Cardiac muscle cell (in vitro differentiated cells and primary cell): ENCODE data around the gene CFAP46. TPM values are rescaled to one million over a fixed set of nuclear protein-coding genes. Genes with fewer than 3 reads are reported as not detected.
"Not testable (repeated sequence)": the region's sequence is repeated elsewhere in the genome, so short reads cannot be mapped to it uniquely, and the experiment has no call there.

ENCODE experiments used
- DNase-seq, 2 donors: peaks; one replicate each; pipeline versions ENCODE4 v3.0.0 to v3.0.0-alpha.2; 2010 to 2017; ENCODE audit warnings: low read depth in 1 of 2, low spot score in 1 of 2
- H3K27ac ChIP-seq: fragments of 200-600 bp; sonication (generic); 2 replicates; pipeline ENCODE4 v1.5.1; 2016
- H3K27me3 ChIP-seq: fragments of 200-600 bp; sonication (generic); 2 replicates; pipeline ENCODE4 v1.6.0; 2016; ENCODE audit warnings: control low read depth
- H3K36me3 ChIP-seq: fragments of 200-600 bp; sonication (generic); 2 replicates; pipeline ENCODE4 v1.5.1; 2016; ENCODE audit warnings: control low read depth
- H3K4me1 ChIP-seq: fragments of 200-600 bp; sonication (generic); 2 replicates; pipeline ENCODE4 v1.8.1; 2017; ENCODE audit warnings: low read depth, mild to moderate bottlenecking, mixed run types
- H3K4me3 ChIP-seq: fragments of 200-600 bp; sonication (generic); 2 replicates; pipeline ENCODE4 v1.5.1; 2016; ENCODE audit warnings: mild to moderate bottlenecking
- H3K9me3 ChIP-seq: fragments of 200-600 bp; sonication (generic); 2 replicates; pipeline ENCODE4 v1.5.1; 2017; ENCODE audit warnings: low read depth, mild to moderate bottlenecking, control low read depth
- CTCF ChIP-seq: IDR thresholded peaks from 2 replicates; pipeline ENCODE4 v1.5.1; 2012; ENCODE audit warnings: low read depth, mild to moderate bottlenecking, low read length
- polyA plus RNA-seq: library from polyadenylated mRNA; unstranded; fragments of >200 nt; fragmentation: Nextera tagmentation; extraction: Ambion mirVana; gene quantifications from 2 replicates; pipeline ENCODE4 v1.2.1, GENCODE V29; 2016
- total RNA-seq: library from RNA; depleted of rRNA; stranded (reverse); fragments of >200 nt; gene quantifications from 2 replicates; pipeline ENCODE4 v1.2.3, GENCODE V29; 2016

The CFAP46 gene
- total and polyA plus RNA-seq, 2 experiments from 2014 or later, result 2.8 to 4.5 TPM

- H3K4me1 ChIP-seq, result no peaks in the 10 kb centered on the region
- no peaks in the 10 kb centered on the region for H3K36me3 ChIP-seq
- no peak overlapping the region for H3K4me3 ChIP-seq
- H3K9me3 ChIP-seq, result no peaks in the 10 kb centered on the region
- peaks cover 4% of the 10 kb centered on the region for H3K27me3 ChIP-seq
- no peak overlapping the region for H3K27ac ChIP-seq
- DNase-seq, result peak; percentile 20 to 59
- peak; percentile 42 for TF ChIP-seq CTCF
Measured at GRCh38 chr10:132938472-132939339, 3.7 kb downstream of the CFAP46 start.

GRCh38 chr10:132937861-132938260, 4.5 kb downstream of the CFAP46 start:
- Histone ChIP-seq H3K4me3 (no peak overlapping the region), H3K4me1 (no peaks in the 10 kb centered on the region), H3K27ac (no peak overlapping the region), H3K27me3 (peaks cover under 1% of the 10 kb centered on the region), H3K36me3 (no peaks in the 10 kb centered on the region), H3K9me3 (no peaks in the 10 kb centered on the region)
- no peak for DNase-seq
- no peak for TF ChIP-seq CTCF

GRCh38 chr10:132934953-132935352, 7.4 kb downstream of the CFAP46 start:
- Histone ChIP-seq H3K27me3 (no peaks in the 10 kb centered on the region), H3K36me3 (no peaks in the 10 kb centered on the region), H3K27ac (no peak overlapping the region), H3K4me1 (no peaks in the 10 kb centered on the region), H3K4me3 (no peak overlapping the region), H3K9me3 (no peaks in the 10 kb centered on the region)
- TF ChIP-seq CTCF, result no peak
- no peak for DNase-seq

- DNase-seq, result no peak
- Histone ChIP-seq H3K4me1 (no peaks in the 10 kb centered on the region), H3K4me3 (no peak overlapping the region), H3K36me3 (no peaks in the 10 kb centered on the region), H3K9me3 (no peaks in the 10 kb centered on the region), H3K27me3 (no peaks in the 10 kb centered on the region), H3K27ac (no peak overlapping the region)
- TF ChIP-seq CTCF, result no peak
Measured at GRCh38 chr10:132933308-132934042, 8.9 kb downstream of the CFAP46 start.

GRCh38 chr10:132932461-132933307, 9.7 kb downstream of the CFAP46 start:
- Histone ChIP-seq H3K36me3 (no peaks in the 10 kb centered on the region), H3K27ac (no peak overlapping the region), H3K27me3 (no peaks in the 10 kb centered on the region), H3K4me1 (no peaks in the 10 kb centered on the region), H3K4me3 (no peak overlapping the region), H3K9me3 (no peaks in the 10 kb centered on the region)
- DNase-seq, result no peak
- no peak for TF ChIP-seq CTCF

- H3K27ac ChIP-seq, H3K36me3 ChIP-seq, H3K27me3 ChIP-seq, H3K9me3 ChIP-seq, H3K4me3 ChIP-seq, H3K4me1 ChIP-seq: not testable (repeated sequence)
- peak in 1 of 2 donors; percentile 13 for DNase-seq
Measured at GRCh38 chr10:132931258-132932250, 10.8 kb downstream of the CFAP46 start.

GRCh38 chr10:132930701-132931100, 11.7 kb downstream of the CFAP46 start:
- not testable (repeated sequence) for H3K4me1 ChIP-seq, DNase-seq, H3K27ac ChIP-seq, H3K4me3 ChIP-seq, H3K27me3 ChIP-seq, H3K9me3 ChIP-seq, H3K36me3 ChIP-seq
